GM12873 (cell line): ENCODE data around the gene IL37.

Source experiments
- TF ChIP-seq, protein P1 (sequence below): IDR thresholded peaks from 2 replicates; pipeline ENCODE4 v1.5.1; 2012; ENCODE audit warnings: low read depth, mild to moderate bottlenecking, moderate library complexity, low read length, control low read depth; ENCODE audit not compliant: insufficient read depth; ENCODE audit errors: missing control alignments

Gene IL37, protein sequence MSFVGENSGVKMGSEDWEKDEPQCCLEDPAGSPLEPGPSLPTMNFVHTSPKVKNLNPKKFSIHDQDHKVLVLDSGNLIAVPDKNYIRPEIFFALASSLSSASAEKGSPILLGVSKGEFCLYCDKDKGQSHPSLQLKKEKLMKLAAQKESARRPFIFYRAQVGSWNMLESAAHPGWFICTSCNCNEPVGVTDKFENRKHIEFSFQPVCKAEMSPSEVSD

DNA sequence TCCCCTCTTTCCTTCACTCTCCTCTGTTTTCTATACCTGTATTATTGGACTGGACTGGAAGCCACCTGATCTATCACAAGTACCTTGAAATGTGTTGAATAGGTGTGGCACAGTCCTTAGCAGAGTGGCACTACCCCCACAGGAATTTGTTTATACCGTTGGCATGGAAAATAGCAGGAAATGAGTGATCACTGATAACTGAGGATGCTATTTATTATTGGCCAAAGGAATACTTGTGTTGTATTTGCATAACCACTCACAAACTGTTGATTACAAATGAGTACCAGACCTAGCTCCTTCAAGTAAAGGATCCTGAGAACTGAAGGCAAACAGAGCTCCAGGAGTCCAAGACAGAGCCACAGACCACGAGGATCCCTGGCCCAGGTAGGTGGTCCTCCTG, at the start of gene IL37:
Gene IL37, plus strand, starts transcription at position 301 of the 400 bp plus-strand sequence. CDS start 1,848 bp downstream, outside the sequence.
- TF ChIP-seq, protein P1, sequence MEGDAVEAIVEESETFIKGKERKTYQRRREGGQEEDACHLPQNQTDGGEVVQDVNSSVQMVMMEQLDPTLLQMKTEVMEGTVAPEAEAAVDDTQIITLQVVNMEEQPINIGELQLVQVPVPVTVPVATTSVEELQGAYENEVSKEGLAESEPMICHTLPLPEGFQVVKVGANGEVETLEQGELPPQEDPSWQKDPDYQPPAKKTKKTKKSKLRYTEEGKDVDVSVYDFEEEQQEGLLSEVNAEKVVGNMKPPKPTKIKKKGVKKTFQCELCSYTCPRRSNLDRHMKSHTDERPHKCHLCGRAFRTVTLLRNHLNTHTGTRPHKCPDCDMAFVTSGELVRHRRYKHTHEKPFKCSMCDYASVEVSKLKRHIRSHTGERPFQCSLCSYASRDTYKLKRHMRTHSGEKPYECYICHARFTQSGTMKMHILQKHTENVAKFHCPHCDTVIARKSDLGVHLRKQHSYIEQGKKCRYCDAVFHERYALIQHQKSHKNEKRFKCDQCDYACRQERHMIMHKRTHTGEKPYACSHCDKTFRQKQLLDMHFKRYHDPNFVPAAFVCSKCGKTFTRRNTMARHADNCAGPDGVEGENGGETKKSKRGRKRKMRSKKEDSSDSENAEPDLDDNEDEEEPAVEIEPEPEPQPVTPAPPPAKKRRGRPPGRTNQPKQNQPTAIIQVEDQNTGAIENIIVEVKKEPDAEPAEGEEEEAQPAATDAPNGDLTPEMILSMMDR: no peak

DNA sequence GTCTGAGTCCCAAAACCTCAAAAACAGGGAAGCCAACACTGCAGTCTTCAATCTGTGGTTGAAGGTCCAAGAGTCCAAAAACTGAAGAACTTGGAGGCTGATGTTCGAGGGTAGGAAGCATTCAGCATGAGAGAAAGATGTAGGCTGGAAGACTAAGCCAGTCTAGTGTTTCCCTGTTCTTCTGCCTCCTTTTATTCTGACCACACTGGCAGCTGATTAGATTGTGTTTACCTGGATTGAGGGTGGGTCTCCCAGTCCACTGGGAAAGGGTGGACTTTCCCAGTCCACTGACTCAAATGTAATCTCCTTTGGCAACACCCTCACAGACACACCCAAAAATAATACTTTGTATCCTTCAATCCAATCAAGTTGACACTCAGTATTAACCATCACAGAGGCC, 46.9 kb upstream of the IL37 start:
- TF ChIP-seq, protein P1: no peak

DNA sequence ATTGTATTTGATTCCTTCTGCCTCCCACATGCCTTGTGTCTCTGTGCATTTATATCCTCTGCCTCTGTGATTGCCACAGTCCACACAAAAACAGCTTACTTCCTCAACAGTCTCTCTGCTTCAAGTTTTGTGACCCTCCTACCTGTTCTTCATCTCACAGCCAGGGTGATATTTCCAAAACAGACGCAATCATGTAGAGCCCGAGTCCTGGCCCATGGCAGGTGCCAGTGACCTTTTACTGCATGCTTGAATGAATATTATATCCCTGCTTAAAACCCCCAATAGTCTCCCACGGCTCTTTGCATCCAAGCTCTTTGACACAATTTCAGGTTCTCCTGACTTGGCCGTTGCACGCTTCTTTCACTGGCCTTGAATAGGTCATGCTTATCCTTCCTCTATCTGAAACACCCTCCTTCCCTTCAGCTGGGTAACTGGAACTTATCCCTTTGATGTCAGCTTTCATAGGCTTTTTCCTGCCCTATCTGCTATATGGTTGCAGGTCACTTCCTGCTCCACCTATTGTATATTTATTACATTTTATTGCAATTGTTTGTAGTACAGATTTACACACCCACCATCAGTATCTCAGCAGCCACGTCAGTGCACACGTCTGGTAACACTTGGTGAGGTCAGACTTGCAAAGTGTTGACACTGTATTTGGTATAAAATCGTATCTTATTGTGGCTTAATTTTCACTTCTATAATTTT, 44.7 kb upstream of the IL37 start:
- TF ChIP-seq, protein P1: no peak

DNA sequence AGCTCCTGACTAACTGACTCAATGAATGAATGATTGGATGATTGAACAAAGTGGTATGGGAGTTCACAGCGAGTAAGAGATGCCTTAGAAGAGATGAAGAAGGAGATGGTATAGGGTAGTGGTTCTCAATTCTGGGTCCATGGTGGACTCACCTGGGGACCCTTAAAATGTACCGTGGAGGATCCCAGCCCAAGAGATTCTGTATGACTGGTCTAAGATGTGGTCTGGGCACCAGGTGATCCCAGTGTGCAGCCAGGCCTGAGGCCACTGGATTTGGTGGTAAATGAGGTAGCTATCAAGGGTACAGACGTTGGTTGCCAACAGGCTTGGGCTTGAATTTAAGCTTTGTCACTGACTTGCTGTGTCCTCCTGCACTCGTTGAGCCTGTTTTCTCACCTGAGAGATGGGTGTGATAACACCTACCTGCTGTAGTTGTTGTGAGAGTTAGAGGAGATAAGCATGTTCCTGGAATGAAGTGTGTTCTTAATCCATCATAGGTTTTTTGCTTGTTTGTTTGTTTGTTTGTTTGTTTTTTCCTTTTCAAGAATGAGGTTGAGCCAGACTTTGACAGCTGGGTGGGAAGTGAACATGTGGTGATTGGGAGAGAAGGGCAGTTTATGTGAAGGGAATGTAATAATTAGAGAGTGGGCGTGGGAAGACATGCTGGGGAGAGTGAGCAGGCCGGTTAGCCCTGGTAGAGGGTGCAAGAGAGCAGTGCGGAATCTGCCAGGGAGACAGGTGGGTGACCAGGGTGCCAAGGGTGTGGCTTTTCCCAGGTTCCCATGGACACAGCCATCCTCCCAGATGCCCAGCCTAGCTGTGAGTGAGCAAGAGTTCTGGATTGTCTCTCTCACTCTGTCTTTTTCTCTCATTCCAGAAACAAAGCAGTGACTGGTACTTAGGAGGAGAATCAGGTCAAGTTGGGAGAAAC, 43.0 kb upstream of the IL37 start:
- TF ChIP-seq, protein P1: no peak

DNA sequence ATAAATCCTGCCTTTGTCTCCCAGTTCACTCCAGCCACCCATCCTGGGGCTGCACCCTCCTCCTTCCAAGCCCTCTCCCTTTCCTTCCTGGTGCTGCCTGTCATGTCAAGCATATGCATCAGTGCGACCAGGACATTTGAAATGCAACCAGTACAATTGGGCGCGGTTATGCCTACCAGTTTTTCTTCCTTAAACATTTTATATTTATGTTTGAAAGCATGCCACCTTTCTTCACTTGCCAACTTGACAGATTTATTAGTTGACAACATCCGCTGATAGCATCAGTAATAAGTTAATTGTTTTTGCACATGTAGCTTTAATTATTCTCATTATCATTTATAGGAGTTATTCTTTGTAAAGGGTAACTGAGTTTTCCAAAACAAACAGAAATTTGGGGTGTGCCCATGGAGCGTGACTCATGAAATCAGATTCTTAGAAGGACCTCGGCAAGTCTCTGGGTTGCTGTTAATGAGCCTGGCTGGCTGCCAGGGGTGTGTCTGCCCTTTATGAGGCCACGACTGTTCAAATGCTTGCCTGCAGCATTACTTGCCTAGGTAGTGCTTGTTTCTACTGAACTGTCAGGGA, 41.6 kb upstream of the IL37 start:
- TF ChIP-seq, protein P1: no peak

DNA sequence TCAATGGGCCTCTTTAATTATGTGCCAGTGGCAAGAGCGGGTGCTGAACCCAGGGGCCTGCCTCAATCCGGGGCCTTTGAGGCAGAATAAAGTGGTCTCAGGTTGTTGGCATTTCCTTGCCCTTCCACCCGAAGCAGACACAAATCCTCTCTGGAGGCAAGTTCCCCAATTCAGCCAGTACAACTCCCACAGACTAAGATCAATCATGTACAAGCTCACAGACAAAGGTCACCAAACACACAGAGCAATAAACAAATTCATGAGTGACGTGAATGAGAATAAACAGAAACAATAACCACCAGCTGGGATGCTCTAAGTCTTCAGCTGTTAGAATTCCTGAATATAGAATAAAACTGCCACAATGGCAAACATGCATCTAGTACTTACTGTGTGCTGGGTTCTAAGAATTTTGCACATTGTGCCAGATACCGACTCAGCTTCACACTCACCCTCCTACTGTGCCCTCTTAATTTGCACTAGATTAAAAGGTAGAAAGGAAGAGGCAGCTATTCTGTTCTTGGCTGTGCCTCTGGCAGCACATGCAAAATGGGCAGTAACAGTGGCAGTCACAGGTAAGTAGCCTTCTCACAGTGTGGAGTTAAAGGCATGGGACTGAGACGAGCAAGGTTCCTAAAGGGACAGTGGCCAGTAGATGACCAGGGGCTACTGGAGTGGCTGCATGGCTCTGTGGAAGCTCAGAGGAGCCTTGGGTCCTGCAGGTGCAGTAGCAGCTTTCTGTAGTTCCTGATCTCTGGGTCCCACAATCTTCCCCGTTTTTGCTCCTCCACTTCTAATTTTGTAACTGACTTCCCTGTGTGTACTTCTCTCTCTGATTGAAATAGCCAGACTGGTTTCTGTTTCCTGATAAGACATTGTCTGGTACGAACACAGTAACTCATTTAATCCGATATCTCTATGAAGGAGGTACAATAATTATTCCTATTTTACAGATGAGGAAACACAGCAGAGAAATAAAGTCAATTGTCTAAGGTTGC, 39.8 kb upstream of the IL37 start:
- TF ChIP-seq, protein P1: no peak
